ENCODE results near the gene LYZL1. TPM values are rescaled to one million over a fixed set of nuclear protein-coding genes. Genes with fewer than 3 reads are reported as not detected.
"Not testable (repeated sequence)": the region's sequence is repeated elsewhere in the genome, so short reads cannot be mapped to it uniquely, and the experiment has no call there.

Gene LYZL1
- total and polyA plus RNA-seq, 3 donors from 2014 or later, result 37.0 to 91.3 (median 67.6) TPM

DNA sequence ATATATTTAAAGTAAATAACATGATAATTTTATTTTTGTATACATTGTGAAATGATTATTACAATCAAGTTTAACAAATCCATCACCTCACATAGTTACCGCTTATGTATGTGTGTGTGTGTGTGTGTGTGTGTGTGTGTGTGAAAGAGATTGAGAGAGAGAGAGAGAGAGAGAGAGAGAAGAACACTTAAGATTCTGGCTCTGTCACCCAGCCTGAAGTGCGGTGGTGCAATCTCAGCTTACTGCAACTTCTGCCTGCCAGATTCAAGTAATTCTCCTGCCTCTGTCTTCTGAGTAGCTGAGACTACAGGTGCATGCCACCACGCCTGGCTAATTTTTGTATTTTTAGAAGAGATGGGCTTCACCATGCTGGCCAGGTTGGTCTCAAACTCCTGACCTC lies 17.8 kb downstream of the LYZL1 start:
- no peaks in the 10 kb centered on the region for H3K27me3 ChIP-seq
- intact Hi-C loops (cut with DNase I; ENCODE audit: low total_unique reads), result no loop called here
- H3K4me3 ChIP-seq, result no peak overlapping the region
- DNase-seq, result no peak
- H3K36me3 ChIP-seq (ENCODE audit: low read depth, missing control alignments), result no peaks in the 10 kb centered on the region
- no peak overlapping the region for H3K27ac ChIP-seq
- H3K4me1 ChIP-seq, result peaks cover 7% of the 10 kb centered on the region
- 78 to 81% methylated on average over 3 of the region's 3 CpGs for WGBS, 2 donors
- no peaks in the 10 kb centered on the region for H3K9me3 ChIP-seq
- TF ChIP-seq, protein P1, sequence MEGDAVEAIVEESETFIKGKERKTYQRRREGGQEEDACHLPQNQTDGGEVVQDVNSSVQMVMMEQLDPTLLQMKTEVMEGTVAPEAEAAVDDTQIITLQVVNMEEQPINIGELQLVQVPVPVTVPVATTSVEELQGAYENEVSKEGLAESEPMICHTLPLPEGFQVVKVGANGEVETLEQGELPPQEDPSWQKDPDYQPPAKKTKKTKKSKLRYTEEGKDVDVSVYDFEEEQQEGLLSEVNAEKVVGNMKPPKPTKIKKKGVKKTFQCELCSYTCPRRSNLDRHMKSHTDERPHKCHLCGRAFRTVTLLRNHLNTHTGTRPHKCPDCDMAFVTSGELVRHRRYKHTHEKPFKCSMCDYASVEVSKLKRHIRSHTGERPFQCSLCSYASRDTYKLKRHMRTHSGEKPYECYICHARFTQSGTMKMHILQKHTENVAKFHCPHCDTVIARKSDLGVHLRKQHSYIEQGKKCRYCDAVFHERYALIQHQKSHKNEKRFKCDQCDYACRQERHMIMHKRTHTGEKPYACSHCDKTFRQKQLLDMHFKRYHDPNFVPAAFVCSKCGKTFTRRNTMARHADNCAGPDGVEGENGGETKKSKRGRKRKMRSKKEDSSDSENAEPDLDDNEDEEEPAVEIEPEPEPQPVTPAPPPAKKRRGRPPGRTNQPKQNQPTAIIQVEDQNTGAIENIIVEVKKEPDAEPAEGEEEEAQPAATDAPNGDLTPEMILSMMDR (IDR thresholded peaks at IDR 0.05), result no peak
- TF ChIP-seq POLR2A (IDR thresholded peaks at IDR 0.05), result no peak

DNA sequence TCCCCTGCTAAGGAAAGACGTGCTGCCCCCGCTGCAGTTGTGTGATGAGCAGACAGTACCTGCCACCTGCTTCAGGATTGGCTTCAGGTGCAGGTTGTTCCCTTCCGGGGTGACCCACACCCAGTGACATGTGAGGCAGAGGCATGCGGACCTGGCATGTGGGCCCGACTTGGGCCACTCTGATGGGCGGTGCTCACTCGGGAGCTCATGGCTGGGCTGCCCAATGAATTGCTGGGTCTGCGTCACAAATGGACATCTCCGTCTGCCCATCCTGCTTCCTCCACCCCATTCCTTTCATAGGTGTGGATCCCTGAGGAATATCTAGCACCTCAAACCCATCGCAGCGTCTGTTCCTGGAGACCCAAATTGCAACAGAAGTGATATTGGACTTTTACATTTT lies 19.3 kb downstream of the LYZL1 start:
- H3K4me3 ChIP-seq; H3K4me1 ChIP-seq; DNase-seq; H3K36me3 ChIP-seq (ENCODE audit: low read depth, missing control alignments); H3K9me3 ChIP-seq; H3K27ac ChIP-seq; H3K27me3 ChIP-seq; intact Hi-C loops (cut with DNase I; ENCODE audit: low total_unique reads): not testable (repeated sequence)
- WGBS, 2 donors, result 78 to 93% methylated on average over 11 of the region's 11 CpGs

DNA sequence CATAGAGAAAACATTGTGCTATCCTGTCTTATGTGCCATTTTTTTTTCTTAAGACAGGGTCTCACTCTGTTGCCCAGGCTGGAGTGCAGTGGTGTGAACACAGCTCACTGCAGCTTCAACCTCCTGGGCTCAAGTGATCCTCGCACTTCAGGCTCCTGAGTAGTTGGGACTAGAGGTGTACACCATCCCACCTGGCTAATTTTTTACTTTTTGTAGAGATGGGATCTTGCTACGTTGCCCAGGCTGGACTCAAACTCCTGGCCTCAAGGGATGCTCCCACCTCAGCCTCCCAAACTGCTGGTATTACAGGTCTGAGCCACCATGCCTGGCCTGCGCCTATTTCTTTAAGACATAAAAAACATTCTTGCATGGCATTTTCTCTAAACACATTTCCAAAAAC lies 20.6 kb downstream of the LYZL1 start:
- H3K4me1 ChIP-seq, result peaks cover 7% of the 10 kb centered on the region
- no peaks in the 10 kb centered on the region for H3K9me3 ChIP-seq
- H3K27ac ChIP-seq, result no peak overlapping the region
- H3K4me3 ChIP-seq, result no peak overlapping the region
- DNase-seq, result no peak
- 72 to 100% methylated on average over 3 of the region's 3 CpGs for WGBS, 2 donors
- intact Hi-C loops (cut with DNase I; ENCODE audit: low total_unique reads), result no loop called here
- TF ChIP-seq, protein P1 (IDR thresholded peaks at IDR 0.05), result no peak
- no peak for TF ChIP-seq POLR2A (IDR thresholded peaks at IDR 0.05)
- H3K36me3 ChIP-seq (ENCODE audit: low read depth, missing control alignments), result no peaks in the 10 kb centered on the region
- H3K27me3 ChIP-seq, result no peaks in the 10 kb centered on the region

DNA sequence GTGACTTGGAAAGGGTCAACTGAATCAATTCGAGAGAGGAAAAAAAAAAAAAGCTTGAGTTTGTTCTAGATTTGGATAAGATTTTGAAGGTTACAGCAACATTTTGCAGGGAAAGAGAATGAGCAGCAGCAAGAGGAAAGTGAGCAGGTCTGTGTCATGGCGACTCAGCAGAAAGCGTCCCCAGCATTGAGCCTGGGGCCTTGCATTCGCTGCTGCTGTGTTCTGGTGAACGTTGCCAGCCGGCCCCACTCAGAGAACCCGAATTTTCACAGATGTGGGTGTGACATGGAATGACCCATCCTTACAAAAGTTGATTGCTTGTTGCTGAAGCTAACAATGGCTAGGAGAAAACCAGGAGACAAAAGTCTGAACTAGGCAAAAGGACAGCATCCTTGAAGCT lies 21.6 kb downstream of the LYZL1 start:
- intact Hi-C loops (cut with DNase I; ENCODE audit: low total_unique reads); H3K27me3 ChIP-seq; H3K4me1 ChIP-seq; H3K4me3 ChIP-seq; H3K9me3 ChIP-seq; H3K36me3 ChIP-seq (ENCODE audit: low read depth, missing control alignments); DNase-seq; H3K27ac ChIP-seq: not testable (repeated sequence)
- WGBS, 2 donors, result 68 to 73% methylated on average over 7 of the region's 7 CpGs

DNA sequence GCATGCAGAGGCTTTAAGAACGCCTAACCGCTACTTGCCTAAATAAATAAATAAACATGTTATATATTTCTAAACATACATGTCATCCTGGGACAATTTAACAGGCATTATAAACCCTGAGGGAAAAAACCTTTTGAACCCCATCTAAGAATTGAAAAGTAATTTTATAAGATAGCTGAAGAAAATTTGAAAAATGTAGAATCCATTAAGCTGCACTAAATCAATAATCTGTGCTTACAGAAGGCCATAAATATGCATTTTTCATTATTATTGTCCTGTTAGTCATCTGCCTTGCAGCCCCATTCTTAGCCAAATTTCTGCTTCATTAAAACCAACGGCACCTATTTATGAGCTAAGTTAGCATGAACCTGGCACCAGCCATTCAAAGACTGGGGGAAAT lies 24.2 kb downstream of the LYZL1 start:
- 92 to 97% methylated on average over 3 of the region's 3 CpGs for WGBS, 2 donors
- no peaks in the 10 kb centered on the region for H3K36me3 ChIP-seq (ENCODE audit: low read depth, missing control alignments)
- TF ChIP-seq, protein P1 (IDR thresholded peaks at IDR 0.05), result no peak
- no peak for TF ChIP-seq POLR2A (IDR thresholded peaks at IDR 0.05)
- no peaks in the 10 kb centered on the region for H3K4me1 ChIP-seq
- no peaks in the 10 kb centered on the region for H3K27me3 ChIP-seq
- no peak overlapping the region for H3K27ac ChIP-seq
- H3K9me3 ChIP-seq, result no peaks in the 10 kb centered on the region
- H3K4me3 ChIP-seq, result no peak overlapping the region
- intact Hi-C loops (cut with DNase I; ENCODE audit: low total_unique reads), result no loop called here
- DNase-seq, result no peak

DNA sequence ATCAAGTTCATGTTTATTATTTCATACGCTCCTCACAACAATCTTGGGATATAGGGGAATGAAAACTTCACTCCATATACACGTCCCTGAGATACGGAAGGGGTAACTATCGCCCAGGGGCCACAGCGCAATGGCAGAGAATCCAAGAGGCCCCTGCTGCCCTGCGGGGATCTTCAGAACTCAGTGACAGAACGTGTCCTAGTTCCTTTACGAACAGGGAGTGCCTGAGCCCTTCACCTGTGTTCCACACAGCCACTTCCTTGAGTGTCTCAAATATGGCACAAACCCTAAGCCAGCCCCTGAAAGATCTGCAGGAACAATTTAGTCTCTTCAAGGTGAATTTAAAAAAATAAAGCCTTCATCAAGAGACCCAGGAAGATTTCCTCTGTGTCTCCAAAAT lies 25.9 kb downstream of the LYZL1 start:
- DNase-seq, result no peak
- Histone ChIP-seq H3K4me1 (no peaks in the 10 kb centered on the region), H3K27me3 (no peaks in the 10 kb centered on the region), H3K4me3 (no peak overlapping the region), H3K36me3 (ENCODE audit: low read depth, missing control alignments) (no peaks in the 10 kb centered on the region), H3K9me3 (no peaks in the 10 kb centered on the region), H3K27ac (no peak overlapping the region)
- intact Hi-C loops (cut with DNase I; ENCODE audit: low total_unique reads), result no loop called here
- WGBS, 2 donors, result 86 to 95% methylated on average over 8 of the region's 8 CpGs
- TF ChIP-seq POLR2A (IDR thresholded peaks at IDR 0.05), result no peak

Measured in testis (tissue), 3 donors.